GM23248 (cell line): ENCODE results near the gene RAB43. TPM values are rescaled to one million over a fixed set of nuclear protein-coding genes. Genes with fewer than 3 reads are reported as not detected.

Experiments
- DNase-seq: peaks from one replicate; pipeline ENCODE4 v3.0.0-alpha.2; 2015
- H2AFZ ChIP-seq: fragments of 200-600 bp; sonication (generic); 2 replicates; pipeline ENCODE4 v1.6.1; 2016; ENCODE audit warnings: antibody characterized with exemption
- H3F3A ChIP-seq: fragments of 200-600 bp; sonication (generic); 2 replicates; pipeline ENCODE4 v1.6.1; 2016; ENCODE audit warnings: mild to moderate bottlenecking, antibody characterized with exemption, mixed run types; ENCODE audit not compliant: insufficient read depth
- H3K27ac ChIP-seq: fragments of 200-600 bp; sonication (generic); 2 replicates; pipeline ENCODE4 v1.5.1; 2016; ENCODE audit warnings: mild to moderate bottlenecking
- H3K27me3 ChIP-seq: fragments of 200-600 bp; sonication (generic); replicated peaks from 2 replicates; pipeline ENCODE4 v1.6.1; 2016; ENCODE audit warnings: mild to moderate bottlenecking; ENCODE audit not compliant: insufficient read depth
- H3K36me3 ChIP-seq: fragments of 200-600 bp; sonication (generic); 2 replicates; pipeline ENCODE4 v1.6.1; 2016; ENCODE audit warnings: low read depth, mild to moderate bottlenecking
- H3K4me1 ChIP-seq: fragments of 200-600 bp; sonication (generic); 2 replicates; pipeline ENCODE4 v1.6.1; 2016; ENCODE audit warnings: mild to moderate bottlenecking; ENCODE audit not compliant: insufficient read depth
- H3K4me2 ChIP-seq: fragments of 200-600 bp; sonication (generic); one replicate; pipeline ENCODE4 v1.6.1; 2016; ENCODE audit warnings: mild to moderate bottlenecking; ENCODE audit not compliant: unreplicated experiment
- H3K4me3 ChIP-seq: fragments of 200-600 bp; sonication (generic); 2 replicates; pipeline ENCODE4 v1.5.1; 2016; ENCODE audit warnings: mild to moderate bottlenecking
- H3K79me2 ChIP-seq: fragments of 200-600 bp; sonication (generic); 2 replicates; pipeline ENCODE4 v1.6.1; 2016; ENCODE audit warnings: mild to moderate bottlenecking; ENCODE audit not compliant: insufficient read depth
- H3K9ac ChIP-seq: fragments of 200-600 bp; sonication (generic); 2 replicates; pipeline ENCODE4 v1.6.1; 2016; ENCODE audit warnings: mild to moderate bottlenecking
- H3K9me2 ChIP-seq: fragments of 200-600 bp; sonication (generic); 2 replicates; pipeline ENCODE4 v1.6.1; 2016; ENCODE audit warnings: mixed run types, mild to moderate bottlenecking, moderate library complexity; ENCODE audit not compliant: insufficient read depth
- H3K9me3 ChIP-seq: fragments of 200-600 bp; sonication (generic); one replicate; pipeline ENCODE4 v1.6.1; 2017; ENCODE audit warnings: low read depth
- H4K20me1 ChIP-seq: fragments of 200-600 bp; sonication (generic); 2 replicates; pipeline ENCODE4 v1.6.0; 2016; ENCODE audit not compliant: insufficient read depth
- EZH2 ChIP-seq: fragments of 200-600 bp; sonication (generic); IDR thresholded peaks from 2 replicates; pipeline ENCODE4 v1.6.1; 2018; ENCODE audit warnings: antibody characterized with exemption, mild to moderate bottlenecking; ENCODE audit not compliant: insufficient read depth, poor library complexity, severe bottlenecking
- EZH2phosphoT487 ChIP-seq: fragments of 200-600 bp; sonication (generic); IDR thresholded peaks from 2 replicates; pipeline ENCODE4 v1.6.1; 2018; ENCODE audit warnings: antibody characterized with exemption, moderate library complexity, mild to moderate bottlenecking, low read depth; ENCODE audit not compliant: insufficient read depth
- WGBS, 2 experiments: methylation state at CpG; one replicate each; pipeline ENCODE4 v1.1.6; 2015 to 2017; ENCODE audit warnings: low lambda C conversion rate in 2 of 2, low coverage in 1 of 2; ENCODE audit errors: missing lambda C conversion rate in 2 of 2; 5-methylcytosine and 5-hydroxymethylcytosine counted together
- in situ Hi-C: fragments of 300-500 bp; cut with MboI; formaldehyde crosslinking; loops from 2 replicates; pipeline ENCODE4 v1.15.0; 2020
- polyA plus RNA-seq: library from polyadenylated mRNA; unstranded; fragments of >200 nt; fragmentation: Nextera tagmentation; extraction: Ambion mirVana; gene quantifications from 2 replicates; pipeline ENCODE4 v1.2.1, GENCODE V29; 2016
- total RNA-seq: library from RNA; depleted of rRNA; stranded (reverse); fragments of >200 nt; shearing (Covaris generic); gene quantifications from 2 replicates; pipeline ENCODE4 v1.2.3, GENCODE V29; 2014

RAB43 gene
- total and polyA plus RNA-seq, 2 experiments from 2014 or later: 6.9 to 19.7 TPM

DNA sequence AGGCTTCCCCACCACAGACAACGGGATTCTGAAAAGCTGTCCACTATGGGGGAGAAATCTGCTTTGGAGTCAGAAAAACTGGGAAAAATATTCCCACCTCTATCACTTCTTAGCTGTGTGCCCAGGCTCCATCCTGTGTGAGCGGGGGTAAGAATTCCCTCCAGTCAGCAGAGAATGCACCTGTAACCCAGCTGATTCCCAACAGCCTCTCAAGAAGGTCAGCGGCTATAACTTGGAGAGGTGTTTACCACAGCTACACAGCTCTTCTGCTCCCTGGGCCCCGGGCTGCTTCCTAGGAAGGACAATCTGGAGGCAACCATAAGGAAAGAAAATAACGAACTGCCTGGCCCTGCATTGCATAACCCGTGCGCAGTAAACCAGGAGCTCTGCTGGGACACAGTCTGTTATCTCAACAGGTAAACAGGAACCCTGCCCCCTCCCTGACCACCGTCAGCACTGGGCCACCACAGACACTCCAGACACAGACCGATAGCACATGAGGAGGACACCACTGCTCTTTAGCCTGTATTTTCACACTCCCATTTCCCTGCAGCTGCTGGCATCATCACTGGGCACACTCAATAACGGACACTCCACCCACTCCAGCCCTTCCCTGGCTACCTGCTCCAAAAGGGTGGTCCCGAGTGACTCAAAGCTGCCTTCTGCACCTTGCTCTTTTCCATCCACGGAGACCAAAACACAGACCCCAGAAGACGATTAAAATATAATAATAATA is 2.1 kb downstream of the RAB43 start:
- peaks cover 57% of the 10 kb centered on the region for H3K79me2 ChIP-seq
- H3K27ac ChIP-seq: peak overlapping the region; percentile 41

DNA sequence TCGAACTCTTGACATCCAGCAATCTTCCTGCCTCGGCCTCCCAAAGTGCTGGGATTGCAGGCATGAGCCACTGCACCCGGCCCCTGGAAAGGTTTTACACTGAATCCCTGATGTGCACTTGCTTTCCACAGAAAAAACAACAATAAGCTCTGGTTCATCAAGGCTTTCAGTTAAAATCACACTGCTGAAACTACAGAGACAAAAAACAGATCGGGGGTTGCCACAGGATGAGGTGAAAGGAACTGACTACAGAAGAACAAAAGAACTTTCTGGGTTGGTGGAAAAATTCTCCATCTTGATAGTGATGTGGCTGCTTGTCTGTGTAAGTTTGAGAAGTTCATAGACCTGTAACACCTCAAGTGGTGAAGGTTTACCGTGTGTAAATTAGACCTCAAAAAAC is 2.9 kb downstream of the RAB43 start:
- H3K27ac ChIP-seq: no peak overlapping the region
- H3K79me2 ChIP-seq: peaks cover 65% of the 10 kb centered on the region
- H2AFZ ChIP-seq: no peak overlapping the region
- H3K4me1 ChIP-seq: no peaks in the 10 kb centered on the region; the same call in 1 of the 2 replicates
- no peak overlapping the region for H3K9ac ChIP-seq
- 94 to 96% methylated on average over 5 of the region's 5 CpGs for WGBS, 2 experiments
- peaks cover 23% of the 10 kb centered on the region; the same call in 1 of the 2 replicates for H3F3A ChIP-seq
- H3K9me3 ChIP-seq: no peaks in the 10 kb centered on the region
- H3K9me2 ChIP-seq: no peaks in the 10 kb centered on the region
- H3K36me3 ChIP-seq: no peaks in the 10 kb centered on the region
- TF ChIP-seq EZH2phosphoT487 (no peak), EZH2 (no peak)
- in situ Hi-C loops: no loop called here
- H4K20me1 ChIP-seq: no peaks in the 10 kb centered on the region
- no peak overlapping the region for H3K4me2 ChIP-seq
- no peaks in the 10 kb centered on the region for H3K27me3 ChIP-seq
- no peak overlapping the region for H3K4me3 ChIP-seq
- no peak for DNase-seq

More for the DNA sequence above, 2.1 kb downstream of the RAB43 start:
- Histone ChIP-seq H3K9ac (peak overlapping the region; percentile 92), H3K9me3 (no peaks in the 10 kb centered on the region), H4K20me1 (no peaks in the 10 kb centered on the region), H3K36me3 (no peaks in the 10 kb centered on the region), H3K9me2 (no peaks in the 10 kb centered on the region), H3K4me3 (peak overlapping the region; percentile 86), H3K27me3 (no peaks in the 10 kb centered on the region), H3F3A (peaks cover 25% of the 10 kb centered on the region; the same call in 1 of the 2 replicates), H3K4me1 (no peaks in the 10 kb centered on the region; the same call in 1 of the 2 replicates), H2AFZ (peak overlapping the region; percentile 77), H3K4me2 (peak overlapping the region; percentile 87)
- WGBS, 2 experiments: 68 to 74% methylated on average over 13 of the region's 13 CpGs
- DNase-seq: peak; percentile 11
- no peak for TF ChIP-seq EZH2
- no peak for TF ChIP-seq EZH2phosphoT487
- in situ Hi-C loops: no loop called here

DNA sequence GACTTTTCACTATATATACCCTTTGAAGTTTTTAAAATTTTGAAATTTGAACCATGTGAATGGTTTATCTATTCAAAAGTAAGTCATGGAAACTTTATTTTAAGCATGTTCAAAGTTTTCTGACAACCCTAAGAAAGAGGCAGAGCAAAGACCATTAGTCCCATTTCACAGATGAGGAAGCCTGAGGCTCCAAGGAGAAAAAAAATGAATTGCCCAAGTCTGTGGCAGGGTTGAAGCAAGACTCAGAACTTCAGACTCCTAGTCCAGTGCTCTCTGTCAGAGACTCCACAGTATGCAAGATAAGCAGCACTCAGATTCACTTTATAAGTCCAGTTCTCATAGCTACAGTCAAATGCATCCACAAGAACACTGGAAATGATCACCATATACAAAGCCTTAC is 4.5 kb downstream of the RAB43 start:
- Histone ChIP-seq H3K4me1 (no peaks in the 10 kb centered on the region; the same call in 1 of the 2 replicates), H3K4me3 (no peak overlapping the region), H3K27me3 (no peaks in the 10 kb centered on the region), H3K9me3 (no peaks in the 10 kb centered on the region), H3K9me2 (no peaks in the 10 kb centered on the region), H3K27ac (no peak overlapping the region), H2AFZ (no peak overlapping the region), H4K20me1 (no peaks in the 10 kb centered on the region), H3K79me2 (peaks cover 78% of the 10 kb centered on the region), H3K36me3 (no peaks in the 10 kb centered on the region), H3K9ac (no peak overlapping the region), H3K4me2 (no peak overlapping the region), H3F3A (peaks cover 7% of the 10 kb centered on the region; the same call in 1 of the 2 replicates)
- in situ Hi-C loops: no loop called here
- TF ChIP-seq EZH2phosphoT487: no peak
- TF ChIP-seq EZH2: no peak
- no peak for DNase-seq

DNA sequence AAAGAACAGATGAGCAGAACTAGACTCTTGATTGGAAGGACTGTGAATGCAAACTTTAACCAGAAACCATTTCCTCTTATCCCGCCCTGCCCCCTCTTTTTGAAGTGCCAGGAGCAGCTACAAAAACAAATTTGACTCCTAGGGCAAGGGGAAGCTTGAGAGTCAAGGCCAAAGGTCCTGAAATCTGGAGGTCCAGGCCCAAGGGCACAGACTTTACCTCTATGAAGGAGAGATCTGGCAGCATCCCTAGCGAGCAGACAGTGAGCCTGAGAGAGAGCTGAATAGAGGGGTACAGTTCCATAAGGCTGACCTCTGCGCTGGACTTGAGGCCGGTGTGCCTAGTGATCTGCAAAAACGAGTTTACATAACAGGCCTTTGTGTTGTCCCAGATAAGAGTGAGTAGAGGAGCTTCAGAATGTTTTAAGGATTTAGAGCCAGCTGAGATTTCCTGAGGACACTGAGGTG is 5.1 kb downstream of the RAB43 start:
- Histone ChIP-seq H2AFZ (no peak overlapping the region), H4K20me1 (no peaks in the 10 kb centered on the region), H3K27me3 (no peaks in the 10 kb centered on the region), H3K4me2 (no peak overlapping the region), H3K79me2 (peaks cover 85% of the 10 kb centered on the region), H3K4me1 (no peaks in the 10 kb centered on the region; the same call in 1 of the 2 replicates), H3K9ac (no peak overlapping the region), H3K36me3 (no peaks in the 10 kb centered on the region), H3F3A (peaks cover 7% of the 10 kb centered on the region; the same call in 1 of the 2 replicates), H3K27ac (no peak overlapping the region), H3K4me3 (no peak overlapping the region), H3K9me2 (no peaks in the 10 kb centered on the region), H3K9me3 (no peaks in the 10 kb centered on the region)
- in situ Hi-C loops: no loop called here
- whole genome bisulfite sequencing, 2 experiments: 71% methylated on average over 5 of the region's 5 CpGs
- no peak for DNase-seq
- no peak for TF ChIP-seq EZH2phosphoT487
- TF ChIP-seq EZH2: no peak
